Thoracic aorta (tissue), 2 donors: Measurements from ENCODE around the gene TMEM81. TPM values are rescaled to one million over a fixed set of nuclear protein-coding genes. Genes with fewer than 3 reads are reported as not detected.
A peak's percentile ranks its signal among the peaks of the same experiment; 100 is the strongest.

Experiments
- ATAC-seq: fragments of 150-250 bp; one replicate; pipeline ENCODE4 v1.8.0; 2017; ENCODE audit warnings: low read depth; ENCODE audit not compliant: insufficient number of reproducible peaks, low FRiP score
- DNase-seq: peaks from one replicate; pipeline ENCODE4 v3.0.0-alpha.2; 2020; ENCODE audit warnings: low spot score
- H3K27ac ChIP-seq, 2 donors: fragments of 200-600 bp; sonication (generic); 1 replicate in 1 of 2; 2 replicates in 1 of 2; pipeline ENCODE4 v1.5.1; 2016; ENCODE audit warnings: mild to moderate bottlenecking in 2 of 2, moderate library complexity in 2 of 2
- H3K27me3 ChIP-seq: fragments of 200-600 bp; sonication (generic); replicated peaks from 2 replicates; pipeline ENCODE4 v1.6.0; 2016; ENCODE audit warnings: mild to moderate bottlenecking; ENCODE audit not compliant: insufficient read depth
- H3K36me3 ChIP-seq: fragments of 200-600 bp; sonication (generic); one replicate; pipeline ENCODE4 v1.5.1; 2016
- H3K4me1 ChIP-seq, 2 donors: fragments of 200-600 bp; sonication (generic); 1 replicate in 1 of 2; 2 replicates in 1 of 2; pipeline versions ENCODE4 v1.5.1 to v1.6.0; 2016; ENCODE audit warnings: low read depth in 2 of 2, mild to moderate bottlenecking in 1 of 2; ENCODE audit not compliant: control insufficient read depth in 1 of 2
- H3K4me3 ChIP-seq: fragments of 200-600 bp; sonication (generic); 2 replicates; pipeline ENCODE4 v1.5.1; 2016; ENCODE audit warnings: mild to moderate bottlenecking
- H3K9me3 ChIP-seq: fragments of 200-600 bp; sonication (generic); 2 replicates; pipeline ENCODE4 v1.5.1; 2016
- total RNA-seq, 2 donors: library from RNA; depleted of rRNA; stranded (reverse); fragments of >200 nt; gene quantifications; one replicate each; pipeline versions ENCODE4 v1.1.0 to v1.2.3, GENCODE V29; 2016
- TF ChIP-seq, protein P1 (sequence below): fragments of 200-600 bp; sonication (generic); IDR thresholded peaks from one replicate; pipeline ENCODE4 v1.5.1; 2019; ENCODE audit warnings: antibody characterized with exemption

TMEM81 gene
- total RNA-seq, 2 donors from 2014 or later: 0.41 to 0.85 TPM

DNA sequence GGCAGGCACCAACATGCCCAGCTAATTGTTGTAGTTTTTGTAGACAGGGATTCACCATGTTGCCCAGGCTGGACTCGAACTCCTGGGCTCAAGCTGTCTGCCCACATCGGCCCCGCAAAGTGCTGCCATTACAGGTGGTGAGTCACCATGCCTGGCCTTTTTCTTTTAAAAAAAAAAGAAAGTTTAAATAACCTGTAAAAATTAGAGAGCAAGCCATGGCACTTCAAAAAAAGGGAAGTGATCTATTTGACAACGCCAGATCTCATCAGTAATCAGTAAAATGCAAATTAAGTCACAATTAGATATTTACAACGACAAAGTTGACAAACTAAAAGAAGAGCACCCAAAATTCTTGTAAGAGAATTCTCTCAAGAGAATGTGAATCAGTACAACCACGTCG is 40.5 kb upstream of the TMEM81 start:
- ATAC-seq: no peak
- no peaks in the 10 kb centered on the region for H3K36me3 ChIP-seq
- H3K4me1 ChIP-seq: peaks cover 17 to 23% of the 10 kb centered on the region in 2 donors
- TF ChIP-seq, protein P1, sequence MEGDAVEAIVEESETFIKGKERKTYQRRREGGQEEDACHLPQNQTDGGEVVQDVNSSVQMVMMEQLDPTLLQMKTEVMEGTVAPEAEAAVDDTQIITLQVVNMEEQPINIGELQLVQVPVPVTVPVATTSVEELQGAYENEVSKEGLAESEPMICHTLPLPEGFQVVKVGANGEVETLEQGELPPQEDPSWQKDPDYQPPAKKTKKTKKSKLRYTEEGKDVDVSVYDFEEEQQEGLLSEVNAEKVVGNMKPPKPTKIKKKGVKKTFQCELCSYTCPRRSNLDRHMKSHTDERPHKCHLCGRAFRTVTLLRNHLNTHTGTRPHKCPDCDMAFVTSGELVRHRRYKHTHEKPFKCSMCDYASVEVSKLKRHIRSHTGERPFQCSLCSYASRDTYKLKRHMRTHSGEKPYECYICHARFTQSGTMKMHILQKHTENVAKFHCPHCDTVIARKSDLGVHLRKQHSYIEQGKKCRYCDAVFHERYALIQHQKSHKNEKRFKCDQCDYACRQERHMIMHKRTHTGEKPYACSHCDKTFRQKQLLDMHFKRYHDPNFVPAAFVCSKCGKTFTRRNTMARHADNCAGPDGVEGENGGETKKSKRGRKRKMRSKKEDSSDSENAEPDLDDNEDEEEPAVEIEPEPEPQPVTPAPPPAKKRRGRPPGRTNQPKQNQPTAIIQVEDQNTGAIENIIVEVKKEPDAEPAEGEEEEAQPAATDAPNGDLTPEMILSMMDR: no peak
- H3K9me3 ChIP-seq: no peaks in the 10 kb centered on the region
- no peak overlapping the region for H3K4me3 ChIP-seq
- H3K27me3 ChIP-seq: no peaks in the 10 kb centered on the region
- H3K27ac ChIP-seq: no peak overlapping the region
- no peak for DNase-seq

DNA sequence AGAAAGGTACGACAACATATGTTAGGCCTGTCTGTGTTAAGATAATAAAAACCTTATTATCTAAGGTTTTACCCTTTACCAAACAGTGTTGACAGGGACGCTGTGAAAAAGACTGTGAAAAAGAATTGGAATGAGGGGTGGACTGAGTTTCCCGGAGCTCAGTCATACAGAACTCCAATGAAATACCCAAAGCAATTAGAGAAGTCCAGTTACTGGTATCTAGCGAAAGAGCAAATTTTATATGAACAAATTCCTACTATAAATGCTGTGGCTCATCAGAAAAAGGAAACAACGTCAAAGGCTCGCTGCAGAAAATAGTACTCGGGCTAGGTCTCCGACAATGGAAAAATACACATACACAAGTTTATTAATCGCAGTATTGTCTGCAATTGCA is 38.2 kb upstream of the TMEM81 start:
- Histone ChIP-seq H3K27ac (peak overlapping the region; percentile 80 to 90), H3K27me3 (no peaks in the 10 kb centered on the region), H3K4me3 (peak overlapping the region; percentile 97), H3K4me1 (peaks cover 17 to 28% of the 10 kb centered on the region in 2 donors), H3K36me3 (no peaks in the 10 kb centered on the region), H3K9me3 (no peaks in the 10 kb centered on the region)
- TF ChIP-seq, protein P1: no peak
- ATAC-seq (no peak), DNase-seq (no peak)

DNA sequence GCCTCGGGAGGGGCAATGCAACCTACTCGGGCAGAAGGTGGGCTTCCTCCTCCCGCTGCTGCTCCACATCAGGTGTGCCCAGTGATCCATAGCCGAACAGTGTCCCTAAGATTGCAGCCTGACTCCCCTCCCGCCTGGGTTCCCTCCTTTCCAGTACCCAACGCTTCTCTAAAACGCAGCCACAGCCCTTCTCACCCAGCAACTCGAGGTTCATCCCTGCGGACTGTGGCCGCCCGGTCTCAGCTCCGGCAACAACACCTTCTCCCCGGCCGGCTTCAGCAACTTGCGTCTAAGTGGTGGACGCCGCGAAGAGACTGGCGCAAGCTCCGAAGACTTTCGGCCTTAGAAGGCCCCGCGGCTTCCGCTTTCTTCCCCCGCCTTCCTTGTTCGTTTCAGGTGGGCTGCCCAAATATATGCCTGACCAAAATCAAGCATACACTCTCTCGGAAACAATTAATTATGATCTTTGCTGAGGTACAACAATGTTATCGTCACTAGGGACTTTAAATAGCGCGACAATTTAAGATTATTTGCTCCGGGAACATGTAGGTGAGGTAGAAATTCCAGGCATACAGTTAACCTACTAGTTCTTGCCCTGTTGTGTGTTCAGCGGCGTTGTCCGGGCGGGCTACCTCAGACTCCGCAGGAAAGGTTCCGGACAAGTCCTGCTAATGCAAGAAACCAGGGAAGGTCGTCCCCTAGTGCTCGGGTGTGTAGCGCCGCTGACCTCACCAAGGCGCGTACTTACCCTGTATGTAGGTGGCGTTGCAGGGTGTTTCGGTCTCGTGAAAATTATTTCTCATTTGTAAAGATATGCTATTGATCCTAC is 37.6 kb upstream of the TMEM81 start, which contains the start of gene RBBP5:
RBBP5 (minus strand) TSS at position 319 of the 829 bp plus-strand sequence; CDS start at position 214, 105 bp downstream.
- no peaks in the 10 kb centered on the region for H3K27me3 ChIP-seq
- H3K9me3 ChIP-seq: no peaks in the 10 kb centered on the region
- no peaks in the 10 kb centered on the region for H3K36me3 ChIP-seq
- DNase-seq (peak; percentile 72), ATAC-seq (peak; percentile 90)
- TF ChIP-seq, protein P1: peak; percentile 54
- peak within 1 kb of the TSS; percentile 97 for H3K4me3 ChIP-seq
- H3K4me1 ChIP-seq: peaks cover 17 to 28% of the 10 kb centered on the region in 2 donors
- H3K27ac ChIP-seq: peak within 1 kb of the TSS; percentile 80 to 90

DNA sequence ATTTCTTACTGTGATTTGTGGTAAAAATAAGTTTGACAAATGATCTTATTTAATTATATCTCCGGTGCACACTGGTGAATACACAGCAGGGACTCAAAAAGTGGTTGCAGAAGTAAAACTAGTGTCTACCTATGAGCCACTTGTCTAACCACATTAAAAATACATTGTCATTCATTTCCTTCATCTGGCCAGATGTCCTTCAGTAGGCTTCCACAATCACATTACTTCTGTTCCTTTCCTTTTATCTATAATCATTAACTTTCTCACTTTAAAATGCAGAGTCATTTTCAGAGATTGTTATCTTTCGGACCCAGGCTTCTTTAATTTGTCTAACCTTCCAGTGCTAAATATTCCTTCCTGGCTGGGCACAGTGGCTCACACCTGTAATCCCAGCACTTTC is 34.5 kb upstream of the TMEM81 start:
- DNase-seq (no peak), ATAC-seq (no peak)
- H3K27ac ChIP-seq: no peak overlapping the region
- peaks cover 6% of the 10 kb centered on the region for H3K36me3 ChIP-seq
- H3K27me3 ChIP-seq: no peaks in the 10 kb centered on the region
- H3K4me3 ChIP-seq: no peak overlapping the region
- TF ChIP-seq, protein P1: no peak
- H3K4me1 ChIP-seq: peaks cover 17 to 28% of the 10 kb centered on the region in 2 donors
- no peaks in the 10 kb centered on the region for H3K9me3 ChIP-seq

DNA sequence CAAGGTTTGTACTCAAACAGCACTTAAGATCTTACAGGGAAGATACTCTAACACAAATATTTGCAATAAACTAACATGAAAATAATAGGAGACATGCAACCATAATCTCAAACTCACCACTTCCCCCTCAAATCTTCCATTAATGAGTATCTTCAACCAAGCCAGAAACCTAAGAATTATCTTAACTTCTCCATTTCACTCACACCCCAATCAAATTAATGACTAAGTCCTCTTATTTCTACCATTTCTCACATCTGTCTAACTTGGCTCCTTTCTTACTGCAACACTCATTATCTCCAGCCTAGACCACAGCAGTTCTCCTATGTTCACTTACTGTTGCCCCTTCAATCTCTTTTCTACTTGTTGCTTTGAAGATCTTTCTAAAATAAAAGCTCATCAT is 27.1 kb upstream of the TMEM81 start:
- TF ChIP-seq, protein P1: no peak
- H3K36me3 ChIP-seq: peaks cover 25% of the 10 kb centered on the region
- DNase-seq (no peak), ATAC-seq (no peak)
- H3K27ac ChIP-seq: no peak overlapping the region
- no peaks in the 10 kb centered on the region for H3K27me3 ChIP-seq
- H3K4me1 ChIP-seq: no peaks in the 10 kb centered on the region
- no peaks in the 10 kb centered on the region for H3K9me3 ChIP-seq
- H3K4me3 ChIP-seq: no peak overlapping the region
